ENCODE data around the gene MEIS3.
A peak's percentile ranks its signal among the peaks of the same experiment; 100 is the strongest.

The MEIS3 gene

GRCh38 chr19:47447470-47448359 is 28.4 kb upstream of the MEIS3 start:
- H3K9me3 ChIP-seq (ENCODE audit: control insufficient read depth, insufficient read depth, low read depth, low read length): no peaks in the 10 kb centered on the region
- H3K4me1 ChIP-seq (ENCODE audit: control insufficient read depth, insufficient read depth, low read length): peaks cover 4% of the 10 kb centered on the region; the same call in 1 of the 2 replicates
- no peak overlapping the region for H3K27ac ChIP-seq (ENCODE audit: extremely low read depth, low read depth, low read length)
- TF ChIP-seq ZNF146 (tag by site-specific recombination; IDR thresholded peaks at IDR 0.05): no peak
- no peak for TF ChIP-seq HIC1 (tag by site-specific recombination; IDR thresholded peaks at IDR 0.05)
- no peak for TF ChIP-seq ZNF768 (tag by site-specific recombination; IDR thresholded peaks at IDR 0.05)
- TF ChIP-seq SP3 (tag by site-specific recombination; IDR thresholded peaks at IDR 0.05): peak; percentile 78
- TF ChIP-seq ZBTB6 (tag by site-specific recombination; IDR thresholded peaks at IDR 0.05): no peak
- no peak for TF ChIP-seq INSM2 (tag by site-specific recombination; IDR thresholded peaks at IDR 0.05)
- peak; percentile 75 for TF ChIP-seq EGR2 (tag by site-specific recombination; IDR thresholded peaks at IDR 0.05; ENCODE audit: low read depth)
- peak; percentile 67; the same call in 1 of the 2 replicates for TF ChIP-seq KLF1 (tag by site-specific recombination; IDR thresholded peaks at IDR 0.05)
- TF ChIP-seq KLF8 (tag by site-specific recombination; IDR thresholded peaks at IDR 0.05): no peak; the same call in 1 of the 2 replicates
- peak; percentile 83 for TF ChIP-seq ZFHX2 (tag by site-specific recombination; conservative IDR thresholded peaks at IDR 0.05)
- peak; percentile 89 for TF ChIP-seq KLF9 (tag by site-specific recombination; IDR thresholded peaks at IDR 0.05; ENCODE audit: low read depth)
- peak; percentile 79 for TF ChIP-seq SP2 (tag by site-specific recombination; IDR thresholded peaks at IDR 0.05)
- TF ChIP-seq, protein P1, sequence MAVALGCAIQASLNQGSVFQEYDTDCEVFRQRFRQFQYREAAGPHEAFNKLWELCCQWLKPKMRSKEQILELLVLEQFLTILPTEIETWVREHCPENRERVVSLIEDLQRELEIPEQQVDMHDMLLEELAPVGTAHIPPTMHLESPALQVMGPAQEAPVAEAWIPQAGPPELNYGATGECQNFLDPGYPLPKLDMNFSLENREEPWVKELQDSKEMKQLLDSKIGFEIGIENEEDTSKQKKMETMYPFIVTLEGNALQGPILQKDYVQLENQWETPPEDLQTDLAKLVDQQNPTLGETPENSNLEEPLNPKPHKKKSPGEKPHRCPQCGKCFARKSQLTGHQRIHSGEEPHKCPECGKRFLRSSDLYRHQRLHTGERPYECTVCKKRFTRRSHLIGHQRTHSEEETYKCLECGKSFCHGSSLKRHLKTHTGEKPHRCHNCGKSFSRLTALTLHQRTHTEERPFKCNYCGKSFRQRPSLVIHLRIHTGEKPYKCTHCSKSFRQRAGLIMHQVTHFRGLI (tag by site-specific recombination; IDR thresholded peaks at IDR 0.05): peak; percentile 85
- ChIA-PET POLR2A (interaction anchor here (0.7 to 1.5 kb wide), 2 partner anchors 15 to 24 kb away, joined by 3 read pairs; partner anchors contain the start of gene SLC8A2), CTCF (interaction anchor here (0.6 to 1.3 kb wide), 6 partner anchors 11 to 342 kb away, joined by 3 to 6 read pairs (median 3); partner anchors contain the start of gene NAPA)
- no peak overlapping the region for H3K4me3 ChIP-seq (ENCODE audit: low read depth, low read length)
- no peaks in the 10 kb centered on the region for H3K36me3 ChIP-seq (ENCODE audit: control insufficient read depth in 2 of 2, insufficient read depth in 1 of 2, low read length in 2 of 2)

GRCh38 chr19:47446534-47447469 is 27.5 kb upstream of the MEIS3 start:
- ChIA-PET CTCF (interaction anchor here (0.6 to 1.3 kb wide), 7 partner anchors 10 to 343 kb away, joined by 3 to 6 read pairs (median 3); partner anchors contain the start of gene NAPA), POLR2A (interaction anchor here (0.7 to 1.0 kb wide), 3 partner anchors 14 to 98 kb away, joined by 3 read pairs; partner anchors contain the start of genes DHX34 and KPTN)
- Histone ChIP-seq H3K9me3 (ENCODE audit: control insufficient read depth, insufficient read depth, low read depth, low read length) (no peaks in the 10 kb centered on the region), H3K4me1 (ENCODE audit: control insufficient read depth, insufficient read depth, low read length) (peaks cover 4% of the 10 kb centered on the region; the same call in 1 of the 2 replicates), H3K36me3 (ENCODE audit: control insufficient read depth in 2 of 2, insufficient read depth in 1 of 2, low read length in 2 of 2) (no peaks in the 10 kb centered on the region), H3K4me3 (ENCODE audit: low read depth, low read length) (no peak overlapping the region), H3K27ac (ENCODE audit: extremely low read depth, low read depth, low read length) (no peak overlapping the region)
- TF ChIP-seq, protein P2, sequence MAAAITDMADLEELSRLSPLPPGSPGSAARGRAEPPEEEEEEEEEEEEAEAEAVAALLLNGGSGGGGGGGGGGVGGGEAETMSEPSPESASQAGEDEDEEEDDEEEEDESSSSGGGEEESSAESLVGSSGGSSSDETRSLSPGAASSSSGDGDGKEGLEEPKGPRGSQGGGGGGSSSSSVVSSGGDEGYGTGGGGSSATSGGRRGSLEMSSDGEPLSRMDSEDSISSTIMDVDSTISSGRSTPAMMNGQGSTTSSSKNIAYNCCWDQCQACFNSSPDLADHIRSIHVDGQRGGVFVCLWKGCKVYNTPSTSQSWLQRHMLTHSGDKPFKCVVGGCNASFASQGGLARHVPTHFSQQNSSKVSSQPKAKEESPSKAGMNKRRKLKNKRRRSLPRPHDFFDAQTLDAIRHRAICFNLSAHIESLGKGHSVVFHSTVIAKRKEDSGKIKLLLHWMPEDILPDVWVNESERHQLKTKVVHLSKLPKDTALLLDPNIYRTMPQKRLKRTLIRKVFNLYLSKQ (tag by site-specific recombination; IDR thresholded peaks at IDR 0.05; ENCODE audit: borderline replicate concordance): no peak
- TF ChIP-seq ZNF335 (tag by site-specific recombination; conservative IDR thresholded peaks at IDR 0.05) (peak; percentile 49), GLI4 (tag by site-specific recombination; IDR thresholded peaks at IDR 0.05) (no peak), ZNF626 (tag by site-specific recombination; IDR thresholded peaks at IDR 0.05) (no peak), ZNF426 (tag by site-specific recombination; IDR thresholded peaks at IDR 0.05) (no peak), KLF9 (tag by site-specific recombination; IDR thresholded peaks at IDR 0.05; ENCODE audit: low read depth) (no peak), ZNF777 (tag by site-specific recombination; IDR thresholded peaks at IDR 0.05; ENCODE audit: borderline replicate concordance) (no peak), ZSCAN4 (tag by site-specific recombination; IDR thresholded peaks at IDR 0.05) (no peak)

Measured in HEK293 (cell line).